CD14-positive monocyte (primary cell): ENCODE data around the gene ARHGEF18. TPM values are rescaled to one million over a fixed set of nuclear protein-coding genes. Genes with fewer than 3 reads are reported as not detected.

Experiments
- DNase-seq, 3 donors: peaks; one replicate each; pipeline ENCODE4 v3.0.0-alpha.2; 2011 to 2022
- H2AFZ ChIP-seq: 2 replicates; pipeline ENCODE4 v1.6.0; 2012; ENCODE audit warnings: mild to moderate bottlenecking, low read depth, low read length, inconsistent platforms; ENCODE audit not compliant: insufficient read depth, poor library complexity, severe bottlenecking
- H3K27ac ChIP-seq, 2 donors: 1 replicate in 1 of 2; 2 replicates in 1 of 2; pipeline ENCODE4 v1.5.1; 2012 to 2013; ENCODE audit warnings: low read length in 2 of 2, control low read depth in 1 of 2, inconsistent platforms in 1 of 2, low read depth in 1 of 2, mild to moderate bottlenecking in 1 of 2
- H3K27me3 ChIP-seq, 2 donors: one replicate each; pipeline versions ENCODE4 v1.6.0 to v1.6.1; 2011 to 2013; ENCODE audit warnings: low read length in 2 of 2; ENCODE audit not compliant: control insufficient read depth in 2 of 2, insufficient read depth in 2 of 2
- H3K36me3 ChIP-seq, 2 donors: replicated peaks in 1 of 2; 1 replicate in 1 of 2; 2 replicates in 1 of 2; pipeline versions ENCODE4 v1.5.1 to v1.6.1; 2012 to 2013; ENCODE audit warnings: low read length in 2 of 2, control low read depth in 1 of 2, inconsistent platforms in 1 of 2, mild to moderate bottlenecking in 1 of 2; ENCODE audit not compliant: insufficient read depth in 2 of 2, control insufficient read depth in 1 of 2
- H3K4me1 ChIP-seq, 2 donors: 1 replicate in 1 of 2; 2 replicates in 1 of 2; pipeline versions ENCODE4 v1.5.1 to v1.6.1; 2012 to 2013; ENCODE audit warnings: low read length in 2 of 2, control low read depth in 1 of 2, inconsistent platforms in 1 of 2, mild to moderate bottlenecking in 1 of 2, moderate library complexity in 1 of 2; ENCODE audit not compliant: insufficient read depth in 2 of 2, control insufficient read depth in 1 of 2
- H3K4me2 ChIP-seq: replicated peaks from 2 replicates; pipeline ENCODE3; 2012; ENCODE audit warnings: low read length, moderate library complexity, mild to moderate bottlenecking; ENCODE audit not compliant: poor library complexity, severe bottlenecking; ENCODE audit errors: extremely low read depth
- H3K4me3 ChIP-seq, 3 experiments: fragments of 200-600 bp in 1 of 3; sonication (generic) in 1 of 3; replicated peaks in 1 of 3; 1 replicate in 2 of 3; 2 replicates in 1 of 3; pipeline ENCODE4 v1.5.1; 2011 to 2013; ENCODE audit warnings: low read length in 3 of 3, mild to moderate bottlenecking in 3 of 3, control low read depth in 2 of 3, low read depth in 2 of 3, inconsistent platforms in 1 of 3, moderate library complexity in 1 of 3
- H3K79me2 ChIP-seq: 2 replicates; pipeline ENCODE4 v1.6.0; 2012; ENCODE audit warnings: mild to moderate bottlenecking, control low read depth, inconsistent platforms, low read length, moderate library complexity; ENCODE audit not compliant: insufficient read depth
- H3K9ac ChIP-seq: 2 replicates; pipeline ENCODE4 v1.6.0; 2017; ENCODE audit warnings: low read length, mild to moderate bottlenecking; ENCODE audit not compliant: insufficient read depth, poor library complexity, severe bottlenecking
- H3K9me3 ChIP-seq, 2 donors: replicated peaks in 1 of 2; 1 replicate in 1 of 2; 2 replicates in 1 of 2; pipeline versions ENCODE4 v1.5.1 to v1.6.1; 2012 to 2013; ENCODE audit warnings: low read length in 2 of 2, control low read depth in 1 of 2; ENCODE audit not compliant: control insufficient read depth in 1 of 2, insufficient read depth in 1 of 2
- H4K20me1 ChIP-seq: 2 replicates; pipeline ENCODE4 v1.6.0; 2012; ENCODE audit warnings: mild to moderate bottlenecking, low read length, control low read depth, moderate library complexity; ENCODE audit not compliant: insufficient read depth
- H3K27ac Mint-ChIP-seq, 7 donors: one replicate each; pipeline ENCODE4 v1.8.0; 2020; ENCODE audit warnings: mild to moderate bottlenecking in 7 of 7, mixed read lengths in 7 of 7, moderate library complexity in 6 of 7, inconsistent platforms in 2 of 7
- H3K27me3 Mint-ChIP-seq, 3 donors: one replicate each; pipeline ENCODE4 v1.8.0; 2021 to 2022; ENCODE audit warnings: low read depth in 3 of 3, mild to moderate bottlenecking in 3 of 3, mixed read lengths in 3 of 3, moderate library complexity in 3 of 3, inconsistent platforms in 1 of 3
- H3K36me3 Mint-ChIP-seq, 2 donors: one replicate each; pipeline ENCODE4 v1.8.0; 2020; ENCODE audit warnings: mixed read lengths in 2 of 2, inconsistent platforms in 1 of 2, mild to moderate bottlenecking in 1 of 2
- H3K4me1 Mint-ChIP-seq: one replicate; pipeline ENCODE4 v1.8.0; 2020; ENCODE audit warnings: mild to moderate bottlenecking, mixed read lengths
- H3K4me3 Mint-ChIP-seq, 2 donors: one replicate each; pipeline ENCODE4 v1.8.0; 2020; ENCODE audit warnings: mild to moderate bottlenecking in 2 of 2, mixed read lengths in 2 of 2, moderate library complexity in 1 of 2
- H3K9me3 Mint-ChIP-seq, 7 donors: one replicate each; pipeline ENCODE4 v1.8.0; 2020 to 2022; ENCODE audit warnings: mixed read lengths in 7 of 7, mild to moderate bottlenecking in 6 of 7, moderate library complexity in 6 of 7, inconsistent platforms in 2 of 7
- CTCF ChIP-seq: fragments of 200-600 bp; IDR thresholded peaks from one replicate; pipeline ENCODE4 v1.8.0; 2022; ENCODE audit warnings: antibody characterized with exemption, mild to moderate bottlenecking
- WGBS: methylation state at CpG from one replicate; pipeline ENCODE4 v1.1.5; 2013; ENCODE audit warnings: missing lambda C conversion rate; ENCODE audit not compliant: insufficient coverage; 5-methylcytosine and 5-hydroxymethylcytosine counted together
- intact Hi-C, 2 donors: fragments of 100-400 bp; cut with micrococcal nuclease; formaldehyde crosslinking; loops; one replicate each; pipeline versions ENCODE4 v1.15.0 to v1.15.1; 2023
- polyA plus RNA-seq, 3 donors: library from polyadenylated mRNA; depleted of rRNA in 1 of 3; unstranded in 2 of 3; stranded (reverse) in 1 of 3; fragments of 300-500 nt in 2 of 3; fragments of >200 nt in 1 of 3; fragmentation: Illumina TruSeq in 2 of 3; gene quantifications; 1 replicate in 2 of 3; 2 replicates in 1 of 3; pipeline ENCODE4 v1.2.3, GENCODE V29; 2012 to 2021

Gene ARHGEF18
- polyA plus RNA-seq, 3 donors, result 0.46 to 18.9 (median 0.87) TPM

GRCh38 chr19:7336321-7336973 lies 12.3 kb upstream of the ARHGEF18 start:
- DNase-seq, result no peak
- Mint-ChIP-seq H3K4me1 (peaks cover 61% of the 10 kb centered on the region), H3K9me3 (peaks cover 0 to 5% (median 0%) of the 10 kb centered on the region in 7 donors), H3K4me3 (peak overlapping the region; percentile 34 to 79), H3K36me3 (no peaks in the 10 kb centered on the region), H3K27ac (peak overlapping the region in 4 of 7 donors; percentile 33 to 63 (median 46)), H3K27me3 (peaks cover 6 to 22% (median 7%) of the 10 kb centered on the region in 3 donors)
- Histone ChIP-seq H3K36me3 (no peaks in the 10 kb centered on the region), H3K4me3 (peak overlapping the region in 1 of 3 experiments; percentile 58), H3K9ac (no peak overlapping the region), H3K9me3 (no peaks in the 10 kb centered on the region), H3K27me3 (no peaks in the 10 kb centered on the region), H4K20me1 (no peaks in the 10 kb centered on the region), H3K27ac (no peak overlapping the region), H2AFZ (no peak overlapping the region), H3K4me1 (peaks cover 48 to 59% of the 10 kb centered on the region in 2 donors), H3K4me2 (peak overlapping the region; percentile 59), H3K79me2 (no peaks in the 10 kb centered on the region)
- TF ChIP-seq CTCF, result no peak
- 97% methylated on average over 6 of the region's 9 CpGs for WGBS
- intact Hi-C loops, result no loop called here

DNA sequence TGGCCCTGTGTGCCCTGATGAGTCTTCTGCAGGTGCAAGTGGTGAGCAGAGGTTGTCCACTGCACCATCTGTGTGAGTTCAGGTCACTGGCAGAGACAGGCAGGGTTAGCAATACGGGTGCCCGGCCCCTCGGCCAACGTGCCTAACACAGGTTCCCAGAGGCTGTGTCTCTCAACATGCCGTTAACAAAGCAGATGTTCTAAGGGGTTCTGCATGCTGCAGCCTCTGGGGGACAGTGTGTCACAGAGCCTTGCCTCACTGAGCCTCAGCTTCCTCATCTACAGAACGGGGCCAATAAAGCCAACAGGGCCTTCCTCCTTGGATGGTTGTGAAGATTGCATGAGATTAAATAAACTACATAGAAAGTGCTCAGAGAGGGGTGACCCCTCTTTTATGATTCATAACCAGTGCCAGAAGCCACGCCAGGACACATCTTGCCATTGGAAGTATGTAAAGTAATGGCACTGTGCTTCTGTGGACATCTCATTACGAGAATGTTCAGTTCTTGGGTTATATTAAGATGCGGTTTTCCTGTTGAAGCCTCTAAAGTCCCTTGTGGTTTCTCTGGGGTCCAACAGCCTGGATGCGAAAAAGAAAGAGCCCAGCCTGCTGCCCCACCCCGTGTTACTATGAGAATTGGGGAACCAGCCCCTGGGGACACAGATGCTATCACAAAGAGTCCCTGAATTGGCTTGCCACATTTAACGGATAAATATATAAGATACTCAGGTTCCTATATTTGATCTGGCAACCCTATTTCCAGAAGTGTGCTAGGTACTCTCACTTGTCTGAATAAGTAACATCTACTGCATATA lies 11.2 kb upstream of the ARHGEF18 start:
- intact Hi-C loops, result no loop called here
- no peaks in the 10 kb centered on the region for H4K20me1 ChIP-seq
- no peak for TF ChIP-seq CTCF
- H3K27ac ChIP-seq, result peak overlapping the region; percentile 1 to 54
- peaks cover 7 to 22% (median 7%) of the 10 kb centered on the region in 3 donors for H3K27me3 Mint-ChIP-seq
- peaks cover 65% of the 10 kb centered on the region for H3K4me1 Mint-ChIP-seq
- H3K36me3 ChIP-seq, result no peaks in the 10 kb centered on the region
- peak overlapping the region; percentile 20 to 79 for H3K4me3 Mint-ChIP-seq
- H3K4me3 ChIP-seq, result peak overlapping the region in 1 of 3 experiments; percentile 58
- H3K9ac ChIP-seq, result no peak overlapping the region
- no peaks in the 10 kb centered on the region for H3K36me3 Mint-ChIP-seq
- H3K27me3 ChIP-seq, result no peaks in the 10 kb centered on the region
- H3K9me3 ChIP-seq, result no peaks in the 10 kb centered on the region
- DNase-seq, result peak; percentile 77 to 89 (median 80)
- H3K79me2 ChIP-seq, result no peaks in the 10 kb centered on the region
- H2AFZ ChIP-seq, result no peak overlapping the region
- H3K4me1 ChIP-seq, result peaks cover 51 to 69% of the 10 kb centered on the region in 2 donors
- peaks cover 0 to 5% (median 0%) of the 10 kb centered on the region in 7 donors for H3K9me3 Mint-ChIP-seq
- H3K27ac Mint-ChIP-seq, result peak overlapping the region; percentile 52 to 87 (median 83)
- H3K4me2 ChIP-seq, result peak overlapping the region; percentile 59
- WGBS, result 2% methylated on average over 9 of the region's 12 CpGs
